Measurements from ENCODE around the gene ELOA. TPM values are rescaled to one million over a fixed set of nuclear protein-coding genes. Genes with fewer than 3 reads are reported as not detected.
"Not testable (repeated sequence)": the region's sequence is repeated elsewhere in the genome, so short reads cannot be mapped to it uniquely, and the experiment has no call there.

Gene ELOA
- total RNA-seq, 1 donor from 2014 or later, result 16.8 TPM

- H3K36me3 ChIP-seq (ENCODE audit: control insufficient read depth, insufficient read depth, low read length), result peaks cover 2% of the 10 kb centered on the region
- H3K4me3 ChIP-seq (ENCODE audit: low read depth, low read length), result no peak overlapping the region
- no peak for TF ChIP-seq CTCF (IDR thresholded peaks at IDR 0.05; ENCODE audit: insufficient read depth, low read length, severe bottlenecking)
- H3K27me3 ChIP-seq (ENCODE audit: control insufficient read depth, insufficient read depth, low read length), result no peaks in the 10 kb centered on the region
- DNase-seq (ENCODE audit: low read depth) (no peak), FAIRE-seq (peak; percentile 13)
Measured at GRCh38 chr1:23726686-23727085, 16.6 kb upstream of the ELOA start.

DNA sequence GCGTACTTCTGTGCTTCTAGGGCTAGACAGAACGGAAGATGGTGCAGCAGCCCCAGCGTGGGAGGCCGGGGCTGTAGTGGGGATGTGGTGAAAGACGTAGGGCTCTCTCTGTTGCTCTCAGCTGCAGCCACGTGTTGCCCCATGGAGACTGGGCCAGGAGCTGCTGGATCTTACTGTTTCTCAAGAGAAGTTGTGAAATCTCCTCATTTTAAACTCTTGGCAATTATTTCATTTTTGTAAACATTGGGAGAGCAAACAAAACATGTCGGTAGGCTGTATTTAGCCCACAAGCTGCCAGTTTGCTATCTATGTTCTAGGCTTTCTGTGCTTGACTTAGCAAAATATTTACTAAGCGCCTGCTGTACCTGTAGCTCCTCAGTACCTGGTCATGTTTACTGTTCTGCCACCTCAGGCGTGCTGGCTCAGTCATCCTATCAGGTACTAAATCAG, 15.9 kb upstream of the ELOA start:
- FAIRE-seq (no peak), DNase-seq (ENCODE audit: low read depth) (peak; percentile 50)
- Histone ChIP-seq H3K4me3 (ENCODE audit: low read depth, low read length) (no peak overlapping the region), H3K36me3 (ENCODE audit: control insufficient read depth, insufficient read depth, low read length) (peaks cover 3% of the 10 kb centered on the region), H3K27me3 (ENCODE audit: control insufficient read depth, insufficient read depth, low read length) (no peaks in the 10 kb centered on the region)
- TF ChIP-seq CTCF (IDR thresholded peaks at IDR 0.05; ENCODE audit: insufficient read depth, low read length, severe bottlenecking), result no peak

- H3K36me3 ChIP-seq (ENCODE audit: control insufficient read depth, insufficient read depth, low read length), result peaks cover 3% of the 10 kb centered on the region
- H3K4me3 ChIP-seq (ENCODE audit: low read depth, low read length), result no peak overlapping the region
- H3K27me3 ChIP-seq (ENCODE audit: control insufficient read depth, insufficient read depth, low read length), result no peaks in the 10 kb centered on the region
- no peak for FAIRE-seq
- no peak for TF ChIP-seq CTCF (IDR thresholded peaks at IDR 0.05; ENCODE audit: insufficient read depth, low read length, severe bottlenecking)
- DNase-seq (ENCODE audit: low read depth), result peak; percentile 59
Measured at GRCh38 chr1:23732363-23733224, 10.7 kb upstream of the ELOA start.

GRCh38 chr1:23733281-23733680, 10.0 kb upstream of the ELOA start:
- not testable (repeated sequence) for H3K36me3 ChIP-seq (ENCODE audit: control insufficient read depth, insufficient read depth, low read length); FAIRE-seq; DNase-seq (ENCODE audit: low read depth); H3K27me3 ChIP-seq (ENCODE audit: control insufficient read depth, insufficient read depth, low read length); H3K4me3 ChIP-seq (ENCODE audit: low read depth, low read length)

DNA sequence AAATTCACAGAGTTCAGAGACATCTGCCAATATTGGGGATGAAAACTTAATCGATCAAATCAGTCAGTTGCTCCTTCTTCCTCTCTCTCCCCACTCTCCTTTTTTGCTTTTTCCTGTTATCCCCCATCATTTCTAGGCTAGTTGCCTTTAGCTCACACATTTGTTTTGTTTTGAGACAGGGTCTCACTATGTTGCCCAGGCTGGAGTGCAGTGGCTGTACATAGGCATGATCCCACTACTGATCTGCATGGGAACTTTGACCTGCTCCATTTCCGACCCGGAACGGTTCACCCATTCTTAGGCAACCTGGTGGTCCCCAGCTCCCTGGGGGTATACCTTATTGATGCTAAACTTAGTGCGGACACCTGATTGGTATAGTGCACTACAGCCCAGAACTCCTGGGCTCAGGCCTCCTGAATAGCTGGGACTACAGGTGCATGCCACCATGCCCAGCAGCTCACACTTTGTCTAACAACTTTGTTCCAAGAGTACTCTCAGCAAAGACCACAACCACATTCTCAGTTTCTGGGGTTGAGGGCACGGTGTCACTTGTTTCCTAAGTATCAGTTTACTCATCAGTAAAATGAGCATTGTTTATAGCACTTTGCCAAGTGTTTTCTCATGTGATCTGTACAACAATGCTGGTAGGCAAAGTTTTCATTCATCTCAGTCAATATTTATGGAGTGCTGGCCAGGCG, 6.7 kb upstream of the ELOA start:
- H3K27me3 ChIP-seq (ENCODE audit: control insufficient read depth, insufficient read depth, low read length), result no peaks in the 10 kb centered on the region
- DNase-seq (ENCODE audit: low read depth) (no peak), FAIRE-seq (no peak)
- H3K36me3 ChIP-seq (ENCODE audit: control insufficient read depth, insufficient read depth, low read length), result peaks cover 1% of the 10 kb centered on the region
- H3K4me3 ChIP-seq (ENCODE audit: low read depth, low read length), result no peak overlapping the region
- no peak for TF ChIP-seq CTCF (IDR thresholded peaks at IDR 0.05; ENCODE audit: insufficient read depth, low read length, severe bottlenecking)

DNA sequence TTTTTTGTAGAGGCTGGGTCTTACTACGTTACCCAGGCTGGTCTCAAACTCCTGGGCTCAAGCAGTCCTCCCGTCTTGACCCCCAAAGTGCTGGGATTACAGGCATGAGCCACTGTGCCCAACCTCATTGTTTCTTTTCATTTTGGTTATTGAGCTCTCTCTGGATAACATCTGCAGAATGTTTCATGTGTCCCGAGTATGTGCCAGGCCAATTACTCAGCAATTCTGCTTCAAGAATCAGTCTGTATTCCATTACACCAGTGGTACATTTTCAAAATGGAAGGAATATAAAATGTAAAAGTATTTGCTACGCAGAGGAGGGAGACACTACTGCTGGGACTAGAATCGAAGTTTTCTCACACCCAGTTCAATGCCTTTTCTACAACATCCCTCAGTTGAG, 1.7 kb upstream of the ELOA start:
- Histone ChIP-seq H3K27me3 (ENCODE audit: control insufficient read depth, insufficient read depth, low read length) (no peaks in the 10 kb centered on the region), H3K36me3 (ENCODE audit: control insufficient read depth, insufficient read depth, low read length) (no peaks in the 10 kb centered on the region), H3K4me3 (ENCODE audit: low read depth, low read length) (no peak overlapping the region)
- FAIRE-seq (no peak), DNase-seq (ENCODE audit: low read depth) (no peak)
- no peak for TF ChIP-seq CTCF (IDR thresholded peaks at IDR 0.05; ENCODE audit: insufficient read depth, low read length, severe bottlenecking)

Data from bronchial epithelial cell (primary cell).